GM21737 (cell line): ENCODE results near the gene RASGEF1C.
"Not testable (repeated sequence)": the region's sequence is repeated elsewhere in the genome, so short reads cannot be mapped to it uniquely, and the experiment has no call there.

Experiments used
- ATAC-seq: cut with Tn5 transposase; IDR thresholded peaks from one replicate; pipeline ENCODE4 v1.9.1; 2021; ENCODE audit warnings: mild to moderate bottlenecking, moderate library complexity; ENCODE audit not compliant: unreplicated experiment

The RASGEF1C gene

DNA sequence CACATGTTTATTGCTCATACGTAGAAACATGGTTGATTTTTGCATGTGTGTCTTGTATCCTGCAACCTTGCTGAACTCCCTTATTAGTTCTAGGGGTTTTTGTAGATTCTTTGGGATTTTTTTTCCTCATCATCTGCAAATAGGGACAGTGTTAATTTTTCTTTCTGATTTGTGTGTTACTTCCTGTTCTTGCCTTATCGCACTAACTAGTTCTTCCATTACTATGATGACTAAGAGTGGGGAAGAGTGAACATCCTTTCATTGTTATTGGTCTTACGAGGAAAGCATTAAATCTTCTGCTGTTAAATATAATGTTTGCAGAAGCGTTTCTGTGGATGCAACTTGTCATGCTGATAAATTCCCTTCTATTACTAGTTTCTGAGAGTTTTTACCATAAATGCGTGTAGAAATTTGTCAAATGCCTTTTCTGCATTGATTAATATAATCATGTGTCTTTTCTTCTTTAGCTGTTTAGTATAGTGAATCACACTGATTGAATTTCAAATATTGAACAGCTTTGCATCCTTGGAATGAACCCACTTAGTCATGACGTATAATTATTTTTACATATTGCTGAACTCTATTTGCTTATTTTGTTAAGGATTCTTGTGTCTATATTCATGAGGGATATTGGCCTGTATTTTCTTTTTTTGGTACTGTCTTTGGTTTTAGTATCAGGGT lies 105.4 kb downstream of the RASGEF1C start:
- no peak for ATAC-seq

DNA sequence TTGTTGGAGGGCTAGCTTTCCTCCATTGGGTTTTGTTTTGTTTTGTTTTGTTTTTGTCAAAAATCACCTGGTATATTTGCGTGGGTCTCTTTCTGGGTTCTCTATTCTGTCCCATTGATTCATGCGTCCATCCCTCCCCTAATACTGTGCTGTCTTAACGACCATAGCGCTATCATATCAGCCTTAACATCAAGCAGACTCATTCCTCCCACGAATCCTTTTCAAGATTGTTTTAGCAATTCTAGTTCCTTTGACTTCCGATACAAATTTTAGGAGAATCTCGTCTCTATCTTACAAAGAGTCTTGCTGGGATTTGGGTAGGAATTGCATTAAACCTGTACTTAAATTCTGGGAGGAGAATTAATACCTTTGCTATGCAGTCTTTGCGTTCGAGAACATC lies 106.4 kb downstream of the RASGEF1C start:
- ATAC-seq = no peak

DNA sequence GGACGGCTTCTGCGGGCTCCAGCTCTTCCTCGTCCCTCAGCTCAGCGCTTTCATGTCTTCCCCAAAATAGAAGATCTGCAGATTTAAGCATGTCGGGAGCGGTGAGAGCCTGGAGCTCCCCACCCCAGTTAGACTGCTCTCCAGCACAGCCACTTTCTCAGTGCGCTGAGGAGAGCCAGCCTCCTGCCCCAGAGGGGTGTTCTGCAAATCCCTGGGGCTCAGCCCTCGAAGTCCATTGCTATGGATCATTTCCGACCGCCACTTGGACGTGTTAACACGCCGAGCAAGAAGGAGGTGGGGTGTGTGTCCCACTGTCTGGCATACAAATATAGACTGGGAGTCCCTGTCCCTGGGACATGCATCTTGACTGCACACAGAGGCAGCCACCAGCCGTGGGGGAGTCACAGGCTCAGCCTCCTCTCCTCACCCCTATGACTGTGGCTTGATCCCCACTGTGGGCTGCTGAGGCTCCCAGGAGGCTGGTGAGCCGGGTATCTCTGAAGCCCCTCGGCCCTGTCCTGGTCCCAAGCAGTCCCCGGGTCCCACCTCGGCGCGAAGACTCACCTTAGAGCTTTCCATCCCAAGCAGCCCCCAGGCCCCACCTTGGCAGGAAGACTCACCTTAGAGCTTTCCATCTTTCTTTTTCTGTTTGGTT lies 107.4 kb downstream of the RASGEF1C start:
- no peak for ATAC-seq

DNA sequence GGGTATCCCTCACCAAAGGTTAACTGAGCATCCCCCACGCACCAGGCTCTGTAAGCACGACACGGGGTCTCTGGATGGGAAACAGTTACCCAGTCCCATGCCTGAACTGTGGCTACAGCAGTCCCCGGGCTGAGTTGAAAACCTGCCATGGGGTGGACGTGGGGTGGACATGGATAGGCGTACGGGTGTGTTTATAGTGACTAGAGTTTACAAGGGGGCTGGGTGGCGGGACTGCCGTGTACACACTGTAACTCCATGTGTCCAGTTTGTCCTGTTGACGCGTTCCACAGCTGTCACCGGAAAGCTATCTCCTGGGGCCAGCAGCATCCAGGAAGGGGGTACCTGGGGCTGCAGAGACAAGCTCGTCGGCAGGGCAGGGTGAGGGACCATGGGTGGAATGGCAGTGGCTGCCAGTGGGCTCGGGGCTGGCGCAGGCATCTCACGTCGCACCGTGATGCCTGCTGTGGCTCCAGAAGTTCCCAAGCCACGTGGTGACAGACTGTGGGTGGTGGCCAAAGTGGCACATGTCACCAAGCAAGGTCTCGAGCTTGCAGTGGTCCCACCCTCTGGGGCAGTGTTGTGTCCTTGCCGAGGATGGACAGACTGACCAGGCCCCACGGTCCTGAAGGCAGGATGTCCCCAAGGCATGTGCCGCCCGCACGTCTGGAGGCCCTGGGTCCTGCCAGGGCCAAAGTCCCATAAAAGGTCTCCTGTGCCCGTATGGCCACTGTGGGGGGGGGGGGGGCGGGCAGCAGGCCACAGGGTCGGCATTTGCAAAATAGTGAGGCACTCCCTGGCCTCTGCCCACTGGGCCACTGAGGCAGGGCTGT lies 108.2 kb downstream of the RASGEF1C start:
- no peak for ATAC-seq

DNA sequence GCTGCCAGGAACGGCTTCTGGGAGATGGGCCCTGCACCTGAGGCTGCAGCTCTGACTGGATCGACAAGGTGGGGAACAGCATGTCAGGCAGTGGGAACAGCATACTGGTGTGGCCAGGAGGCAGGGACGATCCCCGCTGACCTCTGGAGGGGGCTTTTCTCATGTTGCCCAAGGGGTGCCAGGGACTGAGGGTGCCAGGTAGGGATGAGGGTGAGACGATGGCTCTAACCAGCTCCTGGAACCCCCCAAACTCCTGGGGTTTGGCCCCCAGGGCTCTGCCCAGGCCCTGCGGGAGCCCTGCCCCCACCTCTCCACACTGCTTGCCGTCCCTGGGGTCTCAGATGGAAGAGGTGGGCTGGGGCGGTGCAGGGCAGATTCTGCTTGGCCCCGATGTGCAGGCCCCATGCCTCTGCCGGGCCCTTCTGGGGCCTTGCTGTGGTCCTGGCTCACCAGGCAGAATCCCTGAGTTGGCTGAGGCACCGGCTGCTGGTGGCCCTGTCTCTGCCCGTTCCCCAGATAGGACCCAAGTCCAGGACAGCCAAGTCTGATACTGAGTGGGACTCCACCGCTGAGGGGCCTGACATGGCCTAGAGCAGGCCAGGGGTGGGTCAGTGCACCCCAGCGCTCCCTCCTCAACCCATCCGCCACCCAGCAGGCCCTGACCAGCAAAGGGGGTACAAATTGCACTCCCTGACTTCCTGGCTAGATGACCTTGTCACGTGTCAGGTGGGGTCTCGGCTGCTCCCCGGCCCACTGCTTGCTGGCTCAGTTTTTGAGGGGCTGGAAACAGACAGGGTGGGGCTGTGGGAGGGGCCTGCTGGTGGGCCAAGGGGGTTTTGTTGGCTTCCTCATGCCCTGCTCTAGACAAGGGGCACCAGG lies 109.0 kb downstream of the RASGEF1C start:
- no peak for ATAC-seq

DNA sequence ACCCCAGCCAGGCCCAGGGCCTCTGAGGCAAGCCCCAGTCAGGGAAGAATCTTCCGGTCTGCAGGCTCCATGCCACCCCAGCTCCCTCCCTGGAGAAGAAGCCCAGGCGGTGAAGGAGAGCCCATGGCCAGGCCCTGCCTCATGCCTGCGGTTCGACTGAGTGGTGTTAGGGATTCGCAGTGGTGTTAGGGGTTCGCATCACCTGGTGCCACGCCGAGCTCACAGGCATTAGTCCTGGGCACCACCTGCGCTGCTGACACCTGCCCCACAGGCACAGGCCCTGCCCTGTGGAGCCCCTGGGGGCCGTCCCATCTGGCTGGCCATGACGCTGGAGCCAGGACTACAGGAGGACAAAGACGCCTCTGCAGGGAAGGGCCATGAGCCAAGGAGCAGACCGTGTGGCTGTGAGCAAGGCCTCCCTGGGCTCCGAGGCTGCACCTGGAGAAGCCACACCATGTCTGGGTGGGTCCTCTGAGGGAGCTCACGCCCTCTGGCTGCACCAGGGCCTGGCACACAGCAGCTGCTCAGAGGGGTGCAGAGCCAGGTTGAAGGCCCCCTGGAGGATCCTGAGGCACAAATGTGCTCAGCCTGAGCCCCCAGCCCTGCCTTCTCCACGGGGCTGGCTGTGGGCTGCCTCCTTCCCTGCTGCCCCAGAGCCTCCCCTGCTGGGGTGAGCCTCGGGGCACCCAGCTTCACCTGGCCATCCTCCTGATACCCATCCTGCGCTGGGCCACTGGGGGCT lies 109.8 kb downstream of the RASGEF1C start:
- ATAC-seq = no peak

DNA sequence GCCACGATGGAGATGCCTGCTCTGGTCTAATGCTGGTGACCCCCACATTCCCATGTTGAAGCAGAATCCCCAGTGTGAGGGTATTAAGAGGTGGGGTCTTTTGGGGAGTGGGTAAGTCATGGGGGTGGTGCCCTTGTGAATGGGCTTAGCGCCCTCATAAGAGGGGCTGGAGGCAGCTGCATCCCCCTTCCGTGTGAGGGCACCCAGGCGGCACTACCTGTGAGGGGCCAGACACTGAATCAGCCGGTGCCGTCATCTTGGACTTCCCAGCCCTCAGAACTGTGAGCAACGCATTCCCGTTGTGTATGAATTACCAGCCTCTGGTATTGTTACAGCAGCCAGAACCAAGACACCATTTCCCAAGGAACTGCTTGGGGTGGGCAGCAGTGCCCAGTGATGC lies 110.5 kb downstream of the RASGEF1C start:
- no peak for ATAC-seq

DNA sequence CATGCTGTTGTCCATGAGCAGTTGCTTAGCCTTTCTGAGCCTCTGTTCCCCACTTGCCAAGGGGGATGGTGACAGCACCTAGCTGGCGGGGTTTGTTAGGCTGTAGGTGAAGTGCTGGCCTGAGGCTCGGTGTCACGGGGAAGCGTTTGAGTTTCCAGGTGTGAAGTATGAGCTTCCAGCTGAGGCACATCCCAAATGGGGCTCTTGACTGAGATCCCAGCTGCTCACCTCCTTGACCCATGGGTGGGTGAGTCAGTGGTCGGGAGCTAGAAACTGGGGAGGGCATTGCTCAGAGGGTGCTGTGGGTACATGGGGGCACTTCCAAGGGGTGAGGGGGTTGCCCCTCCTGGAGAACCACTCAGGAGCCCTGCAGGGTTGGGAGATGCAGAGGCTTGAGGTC lies 111.1 kb downstream of the RASGEF1C start:
- ATAC-seq = no peak

DNA sequence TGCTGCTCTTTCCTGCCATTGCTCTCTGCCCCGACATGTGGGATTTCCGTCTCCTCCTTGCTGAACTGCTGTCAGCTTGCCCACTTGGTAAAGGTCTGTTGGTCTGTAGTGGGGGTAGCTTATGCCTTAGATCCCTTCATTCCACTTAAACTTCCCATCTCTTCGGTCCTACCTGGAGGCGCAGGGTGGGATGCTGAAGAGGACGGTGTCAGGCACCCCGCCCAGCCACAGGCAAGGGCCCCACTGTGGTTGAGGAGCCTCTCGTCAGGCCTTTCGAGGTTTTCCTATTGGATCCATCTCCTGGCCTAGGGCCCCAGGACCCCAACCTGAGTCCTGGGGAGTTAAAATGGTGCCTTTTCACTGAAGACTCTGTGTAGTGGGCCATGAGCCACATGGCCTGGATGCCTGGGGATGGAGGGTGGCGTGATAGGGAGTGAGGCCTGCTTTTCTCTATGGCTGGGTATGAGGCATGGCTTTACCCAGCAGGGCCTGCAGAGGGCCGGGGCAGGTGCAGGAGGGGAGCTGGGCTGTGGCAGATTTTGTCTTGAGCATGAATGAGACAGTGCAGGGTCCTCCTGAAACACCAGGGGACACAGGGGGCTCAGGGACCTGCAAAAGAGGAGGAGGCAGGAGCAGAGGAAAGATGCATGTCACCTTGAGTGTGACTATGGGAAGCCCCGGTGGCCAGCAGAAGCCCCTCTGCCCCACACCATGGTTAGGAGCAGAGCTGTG lies 111.7 kb downstream of the RASGEF1C start:
- no peak for ATAC-seq

DNA sequence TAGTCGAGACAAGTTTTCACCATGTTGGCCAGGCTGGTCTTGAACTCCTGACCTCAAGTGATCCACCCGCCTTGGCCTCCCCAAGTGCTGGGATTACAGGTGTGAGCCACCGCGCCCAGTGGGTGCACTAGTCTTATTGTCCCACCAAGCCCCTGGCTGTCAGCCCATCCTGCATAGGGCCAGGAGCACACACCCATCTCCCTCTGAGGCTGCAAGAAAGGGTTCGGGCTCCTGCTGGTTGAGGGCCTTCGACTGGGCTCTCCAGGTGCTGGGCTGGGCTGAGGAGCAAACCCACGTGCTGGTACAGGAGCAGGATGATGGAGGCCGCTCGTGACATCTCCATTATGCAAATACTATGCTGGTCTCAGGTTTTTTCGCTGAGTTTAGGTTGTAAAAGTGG lies 112.4 kb downstream of the RASGEF1C start:
- no peak for ATAC-seq

DNA sequence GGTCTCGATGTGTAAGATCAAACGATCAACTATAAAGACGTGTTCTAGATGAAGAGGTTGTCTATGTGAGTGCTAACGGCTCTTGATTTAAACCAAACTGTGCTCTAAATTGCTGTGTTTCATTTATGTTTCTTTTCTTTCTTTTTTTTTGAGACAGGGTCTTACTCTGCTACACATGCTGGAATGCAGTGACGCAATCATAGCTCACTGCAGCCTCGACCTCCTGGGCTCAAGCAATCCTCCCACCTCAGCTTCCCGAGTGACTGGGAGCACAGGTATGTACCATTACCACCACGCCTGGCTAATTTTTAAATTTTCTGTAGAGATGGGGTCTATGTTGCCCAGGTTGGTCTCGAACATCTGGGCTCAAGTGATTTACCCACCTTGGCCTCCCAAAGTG lies 113.5 kb downstream of the RASGEF1C start:
- no peak for ATAC-seq

DNA sequence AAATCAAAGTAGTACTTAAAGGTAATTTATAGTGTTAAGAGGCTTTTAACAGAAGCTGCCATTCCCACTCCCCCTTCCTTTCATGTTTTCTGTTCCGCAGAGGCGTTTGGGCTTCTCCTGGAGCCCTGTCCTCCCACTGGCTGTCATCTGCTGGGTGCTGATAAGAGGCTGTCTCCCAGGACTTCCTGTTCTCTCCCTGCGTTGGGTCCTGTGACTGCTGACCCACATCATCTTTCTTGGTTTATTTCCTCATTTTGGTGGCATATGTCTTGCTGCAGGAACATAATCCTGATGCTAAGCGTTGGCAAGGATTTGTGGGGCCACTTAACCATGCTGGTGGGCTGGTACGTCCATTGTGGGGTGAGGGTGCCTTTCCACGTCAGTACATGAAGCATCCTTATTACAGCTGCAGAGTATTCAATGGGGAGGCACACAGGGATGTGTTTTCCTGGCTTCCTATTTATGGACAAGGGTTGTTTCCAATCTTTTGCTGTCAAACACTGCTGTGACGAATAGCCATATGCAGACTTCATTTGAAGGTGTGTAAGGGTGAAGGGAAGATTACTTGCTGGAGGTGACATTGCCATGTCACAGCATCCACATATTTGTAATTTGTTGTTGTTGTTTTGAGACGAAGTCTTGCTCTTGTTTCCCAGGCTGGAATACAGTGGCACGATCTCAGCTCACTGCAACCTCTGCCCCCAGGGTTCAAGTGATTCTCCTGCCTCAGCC lies 115.2 kb downstream of the RASGEF1C start:
- no peak for ATAC-seq

DNA sequence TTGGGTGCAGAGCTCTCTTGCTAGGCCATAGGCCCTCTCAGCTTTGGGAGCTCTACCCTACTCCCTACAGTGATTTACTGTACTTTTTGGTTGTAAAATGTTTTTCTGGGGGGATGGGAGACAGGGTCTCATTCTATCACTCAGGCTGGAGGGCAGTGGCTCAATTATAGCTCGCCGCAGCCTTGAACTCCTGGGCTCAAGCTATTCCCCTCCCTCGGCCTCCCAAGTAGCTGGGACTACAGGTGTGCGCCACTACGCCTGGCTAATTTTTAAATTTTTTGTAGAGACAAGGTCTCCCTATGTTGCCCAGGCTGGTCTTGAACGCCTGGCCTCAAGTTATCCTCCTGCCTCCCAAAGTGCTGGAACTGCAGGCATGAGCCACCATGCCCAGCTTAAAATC lies 115.8 kb downstream of the RASGEF1C start:
- no peak for ATAC-seq

DNA sequence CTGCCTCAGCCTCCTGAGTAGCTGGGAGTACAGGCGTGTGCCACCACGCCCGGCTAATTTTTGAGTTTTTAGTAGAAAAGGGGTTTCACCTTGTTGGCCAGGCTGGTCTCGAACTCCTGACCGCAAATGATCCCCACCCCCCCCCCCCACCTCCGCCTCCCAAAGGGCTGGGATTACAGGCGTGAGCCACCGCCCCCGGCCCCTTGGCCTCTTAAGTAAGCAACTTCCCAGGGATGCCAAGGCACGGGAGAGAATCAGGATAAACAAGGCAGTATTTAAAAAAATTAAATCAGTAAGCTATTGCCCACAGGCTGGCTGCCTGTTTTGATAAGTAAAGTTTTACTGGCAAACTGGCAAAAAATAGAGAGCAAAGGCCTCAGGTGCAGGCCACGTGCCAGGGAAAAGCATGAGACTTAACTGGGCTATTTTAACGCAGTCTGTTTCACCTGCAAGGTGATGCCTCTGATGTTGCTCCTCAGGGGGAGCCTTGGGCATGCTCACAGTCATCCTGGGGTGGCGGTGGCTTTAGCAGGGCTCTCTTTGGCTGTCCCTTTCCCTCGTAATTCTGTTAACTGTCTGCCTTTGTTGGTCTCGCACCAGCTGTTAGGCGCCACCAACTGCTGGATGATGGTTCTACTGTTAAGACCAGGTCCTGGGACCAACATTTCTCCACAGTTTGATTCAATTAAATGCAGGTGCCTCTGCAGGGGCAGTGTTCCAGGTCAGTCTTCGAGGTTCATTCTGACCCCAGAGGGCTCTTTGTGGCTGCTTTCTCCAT lies 118.1 kb downstream of the RASGEF1C start:
- ATAC-seq = no peak

DNA sequence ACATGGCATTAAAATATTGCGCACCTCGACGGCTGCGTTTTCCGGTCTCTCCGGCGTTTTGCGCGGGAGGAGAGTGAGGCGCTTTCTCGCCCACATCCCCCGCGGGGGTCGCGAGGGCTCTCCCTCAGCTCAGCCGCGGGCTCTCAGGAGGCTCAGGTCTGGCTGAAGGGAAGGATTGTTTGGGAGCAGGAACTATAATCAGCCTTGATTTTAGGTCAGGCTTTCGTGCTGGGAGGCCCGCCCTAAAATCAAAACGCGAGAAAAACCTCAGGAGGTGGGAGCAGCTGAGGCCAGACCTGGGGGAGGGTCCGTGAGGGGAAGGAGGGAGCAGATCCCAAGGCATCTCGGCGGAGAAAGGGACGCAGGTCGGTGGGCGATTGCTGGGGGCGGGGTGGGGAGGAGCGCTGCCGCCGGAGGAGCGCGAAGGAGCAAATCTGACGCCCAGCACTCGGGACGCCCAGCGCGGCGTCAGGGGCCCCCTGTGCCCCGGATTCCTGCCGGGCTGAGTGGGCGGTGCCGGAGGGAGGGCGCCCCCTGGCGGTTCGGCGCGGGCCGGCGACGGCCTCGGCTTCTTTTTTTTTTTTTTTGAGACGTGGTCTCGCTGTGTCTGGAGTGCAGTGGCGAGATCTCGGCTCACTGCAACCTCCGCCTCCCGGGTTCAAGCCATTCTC lies 118.8 kb downstream of the RASGEF1C start:
- no peak for ATAC-seq

DNA sequence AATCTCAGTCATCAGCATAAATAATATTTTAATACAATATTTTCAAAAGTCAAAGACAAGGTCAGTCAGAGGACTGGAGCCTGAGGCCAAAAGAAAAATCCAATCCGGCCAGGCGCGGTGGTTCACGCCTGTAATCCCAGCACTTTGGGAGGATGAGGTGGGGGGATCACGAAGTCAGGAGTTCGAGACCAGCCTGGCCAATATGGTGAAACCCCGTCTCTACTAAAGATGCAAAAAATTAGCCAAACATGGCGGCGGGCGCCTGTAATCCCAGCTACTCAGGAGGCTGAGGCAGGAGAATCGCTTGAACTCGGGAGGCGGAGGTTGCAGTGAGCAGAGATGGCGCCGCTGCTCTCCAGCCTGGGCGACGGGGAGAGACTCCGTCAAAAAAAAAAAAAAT lies 119.4 kb downstream of the RASGEF1C start:
- not testable (repeated sequence) for ATAC-seq

DNA sequence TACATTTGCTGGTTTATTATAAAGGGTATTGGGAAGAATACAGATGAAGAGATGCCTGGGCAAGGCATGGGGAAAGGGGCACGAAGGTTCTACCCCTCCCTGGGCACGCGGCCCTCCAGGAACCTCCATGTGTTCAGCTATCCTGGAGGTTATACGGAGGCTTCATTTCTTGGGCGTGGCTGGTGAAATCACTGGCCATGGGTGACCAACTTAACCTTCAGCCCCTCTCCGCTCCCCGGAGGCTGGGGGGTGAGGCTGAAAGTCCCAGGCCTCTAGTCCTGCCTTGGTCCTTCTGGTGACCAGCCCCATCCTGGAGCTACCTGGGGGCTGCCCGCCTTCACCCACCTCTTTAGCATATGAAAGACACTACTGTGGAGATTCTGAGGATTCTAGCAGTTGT lies 120.5 kb downstream of the RASGEF1C start:
- no peak for ATAC-seq
